Measurements from ENCODE around the gene LRTM2.
"Not testable (repeated sequence)": the region's sequence is repeated elsewhere in the genome, so short reads cannot be mapped to it uniquely, and the experiment has no call there.

LRTM2 gene

GRCh38 chr12:1812650-1813302 is 7.6 kb upstream of the LRTM2 start:
- no peak for DNase-seq

DNA sequence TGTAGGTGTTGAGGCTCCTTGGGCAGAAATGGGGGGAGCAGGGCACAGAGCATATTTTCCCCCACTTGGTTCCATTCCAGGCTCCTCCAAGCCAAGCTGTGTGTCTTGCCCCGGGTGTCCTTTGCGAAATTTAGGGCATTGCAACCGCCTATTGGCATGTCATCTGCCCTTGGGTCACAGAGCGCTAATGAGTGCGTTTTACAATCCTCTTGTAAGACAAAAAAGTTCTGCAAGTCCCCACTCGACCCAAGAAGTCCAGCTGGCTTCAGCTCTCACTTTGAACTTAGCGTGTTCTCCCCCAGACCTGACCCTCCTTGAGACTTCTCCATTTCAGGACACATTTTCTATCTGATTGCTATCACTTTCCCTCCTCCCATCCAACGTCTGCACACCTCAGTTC is 6.1 kb upstream of the LRTM2 start:
- no peak for DNase-seq

- no peak for DNase-seq
Observed at GRCh38 chr12:1815108-1815507, 5.3 kb upstream of the LRTM2 start.

- DNase-seq = no peak
Observed at GRCh38 chr12:1815814-1816729, 4.3 kb upstream of the LRTM2 start.

GRCh38 chr12:1816730-1817348 is 3.5 kb upstream of the LRTM2 start:
- DNase-seq = no peak

DNA sequence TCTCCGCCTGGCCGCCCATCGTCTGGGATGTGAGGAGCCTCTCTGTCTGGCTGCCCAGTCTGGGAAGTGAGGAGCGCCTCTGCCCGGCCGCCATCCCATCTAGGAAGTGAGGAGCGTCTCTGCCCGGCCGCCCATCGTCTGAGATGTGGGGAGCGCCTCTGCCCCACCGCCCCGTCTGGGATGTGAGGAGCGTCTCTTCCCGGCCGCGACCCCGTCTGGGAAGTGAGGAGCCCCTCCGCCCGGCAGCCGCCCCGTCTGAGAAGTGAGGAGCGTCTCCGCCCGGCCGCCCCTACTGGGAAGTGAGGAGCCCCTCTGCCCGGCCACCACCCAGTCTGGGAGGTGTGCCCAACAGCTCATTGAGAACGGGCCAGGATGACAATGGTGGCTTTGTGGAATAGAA is 2.4 kb upstream of the LRTM2 start:
- DNase-seq = not testable (repeated sequence)

GRCh38 chr12:1819050-1819449 is 1.3 kb upstream of the LRTM2 start:
- DNase-seq = no peak

- no peak for DNase-seq
Observed at GRCh38 chr12:1819571-1819970, 794 bp upstream of the LRTM2 start.

DNA sequence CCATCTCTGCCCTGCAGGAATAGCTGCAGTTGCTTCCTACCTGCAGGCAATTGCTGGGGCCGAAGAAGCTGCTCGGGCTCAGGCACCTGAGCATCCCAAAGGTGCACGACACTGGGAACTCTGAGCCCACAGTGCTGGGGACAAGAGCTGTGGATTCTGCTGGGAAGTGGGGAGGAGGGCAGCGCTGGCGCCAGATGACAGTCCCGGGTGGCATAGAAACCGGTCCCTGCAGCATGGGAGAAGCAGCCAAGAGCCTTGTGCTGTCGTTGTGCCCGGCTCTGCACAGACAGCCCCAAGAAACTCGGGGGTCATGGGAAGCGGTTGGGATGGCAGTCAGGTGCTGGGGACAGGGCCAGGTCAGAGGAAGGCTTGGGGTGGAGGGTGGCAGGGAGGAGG is 529 bp downstream of the LRTM2 start:
- DNase-seq = no peak

GRCh38 chr12:1821805-1822204 is 1.4 kb downstream of the LRTM2 start:
- no peak for DNase-seq

- no peak for DNase-seq
Observed at GRCh38 chr12:1822699-1823098, 2.3 kb downstream of the LRTM2 start.

GRCh38 chr12:1823237-1823636 is 2.9 kb downstream of the LRTM2 start:
- DNase-seq = no peak

DNA sequence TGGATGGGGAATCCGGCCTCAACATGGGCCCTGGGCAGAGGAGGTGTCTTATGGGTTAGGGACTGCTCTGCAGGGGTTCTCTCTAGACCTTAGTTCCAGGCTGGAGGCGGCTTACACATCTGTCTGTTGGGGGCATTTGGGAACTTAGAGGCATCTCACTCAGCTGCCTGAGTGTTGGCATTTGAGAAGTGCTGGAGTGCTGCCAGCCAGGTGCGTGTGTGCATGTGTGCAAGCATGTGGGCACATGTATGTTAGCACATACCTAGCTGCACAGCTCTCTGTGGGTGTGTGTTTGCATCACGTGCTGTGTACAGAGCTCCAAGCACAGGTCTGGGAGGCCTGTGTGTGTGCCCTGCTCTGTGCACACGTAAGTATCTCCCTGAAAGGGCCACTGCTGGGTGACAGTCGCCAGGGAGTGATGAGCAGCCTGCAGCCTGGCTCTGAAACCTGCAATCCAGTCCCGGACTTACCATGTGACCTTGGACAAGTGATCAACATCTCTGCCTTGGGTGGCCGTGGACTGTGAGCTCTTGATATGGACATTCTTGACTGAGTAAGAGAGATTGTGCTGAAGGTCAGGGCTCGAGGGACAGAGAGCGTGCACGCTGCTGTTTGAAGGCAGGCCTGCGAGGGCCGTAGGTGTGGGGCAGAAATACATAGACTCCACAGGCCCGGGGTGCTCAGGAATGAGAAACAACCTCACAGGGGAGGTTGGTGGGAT is 5.2 kb downstream of the LRTM2 start:
- no peak for DNase-seq

GRCh38 chr12:1826401-1826800 is 6.0 kb downstream of the LRTM2 start:
- no peak for DNase-seq

GRCh38 chr12:1826867-1827705 is 6.7 kb downstream of the LRTM2 start:
- DNase-seq = no peak

GRCh38 chr12:1827826-1828805 is 7.8 kb downstream of the LRTM2 start:
- DNase-seq = no peak

- DNase-seq = no peak
Observed at GRCh38 chr12:1828856-1829255, 8.5 kb downstream of the LRTM2 start.

DNA sequence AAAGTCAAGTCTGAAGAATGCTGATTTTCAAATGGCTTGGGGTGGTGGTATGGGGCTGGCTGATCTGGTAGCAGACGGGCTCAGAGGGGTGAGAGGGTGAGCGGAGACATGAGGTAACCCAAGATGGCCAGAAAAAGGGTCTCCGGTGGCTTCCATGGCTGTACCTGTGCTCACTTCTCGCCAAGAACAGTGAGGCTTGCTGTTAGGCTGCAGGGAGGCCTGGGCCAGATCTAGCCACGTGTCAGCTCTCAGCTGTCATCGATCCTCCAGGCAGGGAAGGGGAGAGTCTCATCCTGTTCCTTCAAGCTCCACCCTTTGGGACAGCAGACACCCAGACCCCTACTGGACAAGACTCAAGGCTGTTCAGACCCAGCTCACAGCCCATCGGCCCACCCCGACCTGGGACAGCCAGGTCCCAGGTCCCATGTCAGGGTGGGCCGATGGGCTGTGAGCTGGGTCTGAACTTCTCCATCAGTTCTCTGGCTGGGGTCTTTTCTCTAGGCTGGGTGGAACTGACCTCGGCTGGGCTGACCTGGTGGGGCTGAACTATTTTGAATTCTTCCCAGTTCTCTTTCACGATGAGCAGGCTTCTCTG is 9.0 kb downstream of the LRTM2 start:
- DNase-seq = no peak

DNA sequence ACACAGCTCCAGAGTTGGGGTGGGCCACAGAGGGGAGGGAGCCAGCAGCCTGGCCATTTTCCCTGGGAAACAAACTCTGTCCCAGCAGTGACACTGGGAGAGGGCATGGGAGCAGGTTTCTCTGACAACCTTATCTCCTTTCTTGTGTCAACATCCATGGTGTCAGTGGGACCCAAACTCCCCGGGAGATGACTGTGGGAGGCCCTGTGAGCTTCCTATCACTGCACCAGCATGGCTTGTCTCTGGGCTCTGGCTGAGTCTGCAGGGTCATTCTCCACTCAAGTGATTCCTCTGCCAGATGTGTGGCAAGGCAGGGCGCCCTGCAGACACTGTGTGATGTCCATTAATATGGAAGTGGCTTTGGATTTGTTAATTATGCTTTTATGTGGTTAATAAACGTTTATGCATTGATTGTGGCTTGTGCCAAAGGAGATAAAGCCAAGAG is 10.1 kb downstream of the LRTM2 start:
- DNase-seq = no peak

All from effector CD4-positive, alpha-beta T cell (primary cell).